Brain pericyte (primary cell): ENCODE results near the gene COL4A4.

Experiments
- DNase-seq: peaks from one replicate; pipeline ENCODE4 v3.0.0-alpha.2; 2012; ENCODE audit warnings: low read depth, low spot score

Gene COL4A4

DNA sequence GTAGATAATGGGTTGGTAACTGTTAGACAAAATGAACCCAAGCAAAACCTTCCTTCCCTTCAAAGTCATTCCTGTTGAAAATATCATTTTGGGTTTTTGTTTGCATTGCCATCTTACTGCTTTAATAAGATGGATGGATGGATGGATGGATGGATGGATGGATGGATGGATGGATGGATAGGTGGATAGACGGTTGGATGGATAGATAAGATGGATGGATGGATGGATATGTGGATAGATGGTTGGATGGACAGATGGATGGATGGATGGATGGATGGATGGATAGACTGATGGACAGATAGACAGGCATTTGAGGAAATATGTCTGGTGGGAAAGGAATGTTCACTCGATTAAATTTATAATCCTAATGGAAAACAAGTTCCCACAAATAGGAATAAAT lies 133.2 kb downstream of the COL4A4 start:
- no peak for DNase-seq

DNA sequence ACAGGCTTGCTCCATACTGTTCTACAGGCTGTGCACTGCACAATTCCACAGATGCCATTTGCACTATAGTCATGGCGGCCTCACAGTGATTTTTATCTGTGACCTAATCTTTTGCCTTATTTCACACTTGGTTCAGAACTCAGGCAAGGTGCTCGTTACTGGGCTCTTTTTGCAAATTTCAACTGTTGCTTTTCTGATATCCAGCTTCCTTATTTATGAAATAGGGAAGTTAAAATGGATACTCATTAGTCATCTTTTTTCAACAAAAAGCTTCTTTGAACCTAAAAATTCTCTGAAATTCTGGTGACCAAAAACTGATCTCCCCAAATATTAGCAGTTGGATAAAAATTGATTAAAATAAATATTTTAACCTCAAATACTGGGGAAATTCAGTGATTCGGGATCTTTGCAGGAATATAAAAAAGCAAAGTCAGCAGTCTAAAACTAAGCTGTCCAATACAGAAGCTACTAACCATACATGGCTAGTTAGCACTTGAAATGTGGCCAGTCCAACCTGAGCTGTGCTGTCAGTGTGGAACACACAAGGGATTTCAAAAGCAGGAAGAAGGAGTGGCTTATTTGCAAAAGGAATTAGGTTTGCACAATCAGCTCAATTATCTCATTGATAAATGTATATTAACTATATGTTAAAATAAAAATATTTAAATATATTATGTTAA lies 134.4 kb downstream of the COL4A4 start:
- DNase-seq: no peak

DNA sequence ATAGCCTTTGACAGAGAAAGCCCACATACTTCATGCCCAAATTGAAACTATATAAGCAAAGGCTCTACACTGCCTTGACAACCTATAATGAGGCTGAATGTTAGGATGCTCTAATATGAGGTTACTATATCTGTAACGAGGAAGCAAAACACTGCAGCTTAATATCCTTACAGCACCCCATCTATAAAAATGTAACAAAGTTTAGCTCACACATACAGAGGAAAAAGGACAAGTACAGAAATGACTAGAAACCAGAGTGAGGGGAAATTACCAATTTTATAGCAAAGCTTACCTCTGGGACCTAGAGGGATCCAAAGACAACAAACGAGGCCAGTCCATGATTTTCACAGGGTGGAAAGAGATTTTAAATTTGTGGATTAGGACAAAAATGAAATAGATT lies 138.5 kb downstream of the COL4A4 start:
- no peak for DNase-seq

DNA sequence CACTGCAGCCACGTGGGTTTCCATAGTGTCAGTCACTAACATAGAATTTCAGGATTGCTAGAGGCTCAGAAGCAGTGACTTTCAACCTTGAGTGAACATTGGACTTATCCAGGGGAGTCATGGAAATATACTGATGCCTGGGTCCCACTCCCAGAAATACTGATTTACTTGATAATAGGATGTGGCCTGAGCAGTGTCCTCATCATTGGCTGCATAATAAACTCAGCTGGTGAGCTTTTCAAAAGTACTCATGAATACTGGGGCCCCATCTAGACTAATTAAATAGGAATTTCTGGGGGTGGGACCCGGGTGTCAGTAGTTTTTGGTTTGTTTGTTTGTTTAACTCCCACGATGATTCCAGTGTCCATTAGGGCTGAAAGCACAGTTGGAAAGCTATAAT lies 141.4 kb downstream of the COL4A4 start:
- DNase-seq: no peak

DNA sequence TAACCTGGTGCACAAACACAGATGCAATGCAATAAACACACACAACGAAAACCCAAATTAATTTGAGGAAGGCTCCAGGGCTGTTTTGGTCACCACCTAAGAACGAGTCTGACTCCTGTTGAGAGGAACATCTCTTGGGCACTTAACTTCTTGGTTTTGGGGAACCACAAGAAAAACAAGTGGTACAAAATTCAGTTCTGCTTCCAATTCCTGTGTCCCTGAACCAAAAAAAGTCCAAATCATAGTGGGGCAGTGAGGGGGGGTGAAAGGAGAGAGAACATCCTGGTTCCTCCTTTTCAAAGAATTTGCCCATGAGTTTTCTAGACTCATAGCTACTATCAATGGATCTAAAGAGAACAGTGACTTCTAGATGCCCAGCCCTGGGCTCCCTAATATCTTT lies 143.6 kb downstream of the COL4A4 start:
- no peak for DNase-seq

DNA sequence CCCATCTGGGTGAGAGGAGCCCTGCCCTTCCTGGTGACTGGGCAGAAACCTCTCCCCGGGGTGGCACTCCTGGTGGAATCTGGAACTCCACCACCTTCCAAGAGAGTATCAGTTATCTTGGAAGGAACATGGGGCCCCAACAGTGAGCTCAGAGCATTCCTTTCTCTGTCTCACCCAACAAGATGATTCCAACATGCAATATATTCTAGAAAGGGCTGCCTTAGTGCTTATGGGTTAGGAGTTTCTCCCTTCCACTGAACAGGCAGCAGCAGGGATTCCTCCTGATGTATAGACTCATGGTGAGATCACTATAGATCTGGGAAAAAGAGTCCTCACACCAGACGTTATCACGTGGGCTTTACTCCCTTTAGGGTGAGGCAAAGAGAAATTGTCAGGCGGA lies 147.1 kb downstream of the COL4A4 start:
- no peak for DNase-seq

DNA sequence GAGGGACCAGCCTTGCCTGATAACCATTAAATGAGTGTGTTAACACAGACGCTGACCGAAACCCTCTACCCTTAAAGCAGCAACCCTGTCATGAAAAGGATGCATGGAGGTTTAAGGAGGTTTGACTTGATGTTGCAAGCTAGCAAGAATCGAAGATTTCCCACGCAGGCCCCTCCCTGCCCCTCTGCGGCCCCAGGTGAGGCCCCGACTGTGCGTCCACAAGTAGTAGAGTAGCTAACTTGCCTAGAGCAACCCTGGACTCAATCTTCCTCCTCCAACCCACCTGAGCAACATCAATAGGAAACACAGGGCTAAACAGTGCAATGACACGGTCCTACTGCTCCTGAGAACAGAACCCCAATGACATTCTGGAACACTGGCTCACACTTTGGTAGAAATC lies 150.1 kb downstream of the COL4A4 start:
- DNase-seq: no peak

DNA sequence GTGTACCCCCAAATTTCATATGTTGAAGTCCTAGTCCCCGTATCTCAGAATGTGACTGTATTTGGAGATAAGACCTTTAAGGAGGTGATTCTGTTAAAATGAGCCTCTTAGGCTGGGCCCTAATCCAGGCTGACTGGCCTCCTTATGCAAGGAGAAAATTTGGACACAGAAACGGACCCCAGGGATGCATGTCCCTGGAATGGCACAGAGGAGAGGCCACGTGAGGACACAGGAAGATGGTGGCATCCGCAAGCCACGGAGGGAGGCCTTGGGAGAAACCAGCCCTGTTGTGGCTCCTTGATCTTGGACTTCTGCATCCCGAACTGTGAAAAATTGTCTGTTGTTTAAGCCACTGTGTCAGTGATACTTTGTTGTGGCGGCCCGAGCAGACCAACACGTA lies 150.7 kb downstream of the COL4A4 start:
- DNase-seq: no peak

DNA sequence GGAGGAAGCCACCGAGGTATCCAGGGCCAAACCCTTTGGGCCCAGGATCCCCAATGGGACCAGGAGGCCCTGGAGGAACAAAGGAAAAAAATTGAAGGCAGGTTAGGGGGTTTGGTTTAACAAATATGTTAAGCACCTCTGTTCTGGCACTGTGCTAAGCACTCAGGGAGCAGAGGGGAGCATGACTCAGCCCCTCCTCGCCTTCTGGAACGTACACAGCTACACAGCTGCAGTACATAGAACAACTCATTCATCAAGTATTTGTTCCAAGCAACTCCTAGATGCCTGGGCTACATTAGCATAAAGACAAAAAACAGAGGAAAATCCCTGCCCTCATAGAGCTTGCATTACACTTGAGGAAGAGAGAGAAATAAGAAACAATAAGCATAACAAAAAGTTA lies 153.6 kb downstream of the COL4A4 start:
- no peak for DNase-seq

DNA sequence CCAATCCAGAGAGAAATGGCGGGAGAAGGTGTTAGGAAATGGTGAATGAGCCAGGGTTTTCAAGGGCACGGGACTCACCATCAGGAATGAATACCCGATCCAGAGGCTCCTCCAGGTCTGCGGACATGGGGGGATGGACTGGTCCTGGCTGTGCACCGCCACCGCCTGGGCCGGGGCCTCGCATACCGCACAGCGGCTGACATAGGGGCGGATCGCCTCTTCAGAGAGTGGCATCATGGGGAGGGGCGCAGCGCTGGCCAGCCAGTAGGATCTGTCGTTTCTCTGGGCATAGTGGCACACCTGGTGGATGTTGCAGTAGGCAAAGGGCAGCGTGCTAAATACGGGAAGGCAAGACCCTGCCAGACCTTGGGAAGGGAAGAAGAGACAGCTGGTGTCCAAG lies 156.1 kb downstream of the COL4A4 start:
- no peak for DNase-seq

DNA sequence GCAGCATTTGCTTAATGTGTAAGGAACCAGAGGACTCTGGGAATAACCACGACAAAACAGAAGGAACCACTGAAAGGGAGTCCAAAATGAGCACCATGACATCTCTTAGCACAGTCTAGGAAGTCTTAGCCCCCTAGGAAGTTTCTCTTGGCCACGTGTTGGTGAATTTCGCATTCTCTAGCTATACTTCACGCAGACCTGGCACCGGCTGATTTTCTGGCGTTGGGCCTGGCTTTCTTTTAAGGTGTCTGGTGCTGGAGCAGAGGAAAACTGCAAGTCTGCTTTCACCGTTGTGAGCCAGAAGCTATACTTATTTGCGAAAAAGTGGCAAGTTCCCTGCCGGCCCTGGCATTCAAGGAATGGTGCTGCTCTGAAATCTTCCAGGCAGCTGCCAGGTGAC lies 156.9 kb downstream of the COL4A4 start:
- DNase-seq: no peak

DNA sequence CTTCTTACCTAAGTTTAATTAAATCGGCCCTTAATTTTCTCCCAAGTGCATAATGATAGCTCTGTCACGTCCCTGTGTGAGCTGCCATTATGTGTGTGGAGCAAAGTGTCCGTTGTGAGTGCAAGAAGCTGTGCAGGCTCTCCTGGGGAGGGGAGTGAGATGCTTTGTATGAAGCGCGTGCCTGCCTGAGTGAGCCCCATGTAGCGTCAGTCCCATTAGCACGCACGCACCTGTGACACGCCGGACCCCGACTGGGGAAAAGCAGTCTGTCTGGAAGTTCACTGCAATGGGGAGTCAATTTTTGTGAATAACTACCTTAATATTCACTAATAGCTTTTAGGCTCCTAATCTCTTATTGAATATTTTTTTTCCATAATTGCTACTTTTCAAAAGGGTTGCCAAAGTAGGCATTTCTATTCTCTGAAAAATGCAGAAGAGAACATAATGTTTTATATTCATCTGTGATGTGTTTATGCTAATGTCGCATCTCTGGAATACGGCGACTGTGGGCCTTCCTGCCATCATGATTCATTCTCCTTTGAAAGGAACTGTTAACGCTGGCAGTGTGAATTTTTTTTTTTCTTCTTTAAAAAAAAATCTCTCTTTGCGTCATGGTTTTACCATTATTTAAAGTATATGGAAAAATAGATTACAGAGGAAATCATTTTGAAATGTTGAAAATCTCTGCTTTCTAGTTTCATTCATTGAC lies 157.7 kb downstream of the COL4A4 start:
- no peak for DNase-seq

DNA sequence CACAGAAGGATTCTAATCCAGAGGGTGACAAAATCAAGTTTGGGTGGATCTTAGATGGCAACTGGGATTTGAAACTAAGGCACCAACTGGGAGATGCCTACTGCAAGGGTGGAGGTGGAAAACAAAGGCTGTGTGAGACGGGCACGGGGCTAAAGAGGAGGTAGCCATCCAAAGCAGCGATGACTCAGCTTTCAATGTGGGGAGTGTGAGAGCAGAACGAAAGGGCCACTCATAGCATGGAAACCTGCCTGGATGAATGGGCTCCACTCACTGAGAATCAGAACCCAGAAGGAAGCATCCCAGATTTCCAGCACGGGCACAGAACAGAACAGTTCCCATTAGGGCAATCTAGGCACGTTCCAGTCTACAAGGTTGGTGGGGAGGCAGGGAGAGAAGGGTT lies 159.5 kb downstream of the COL4A4 start:
- no peak for DNase-seq

DNA sequence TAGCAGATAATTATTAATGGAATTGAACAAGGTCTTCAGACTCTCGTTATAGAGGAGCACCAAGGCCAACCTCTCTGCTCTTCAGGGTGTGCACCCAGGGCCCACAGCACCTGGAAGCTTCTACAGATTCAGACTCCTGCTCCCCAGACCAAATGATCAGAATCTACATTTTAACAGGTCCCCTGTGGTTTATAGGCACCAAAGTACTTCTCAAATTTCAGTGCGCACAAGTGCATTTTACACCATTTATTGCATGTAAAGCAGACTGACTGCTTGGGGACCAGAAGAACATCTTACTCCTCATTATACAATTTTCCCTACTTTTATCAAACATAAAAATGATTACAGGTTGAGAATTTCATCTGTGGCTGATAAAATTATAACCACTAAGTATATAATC lies 163.9 kb downstream of the COL4A4 start:
- DNase-seq: no peak

DNA sequence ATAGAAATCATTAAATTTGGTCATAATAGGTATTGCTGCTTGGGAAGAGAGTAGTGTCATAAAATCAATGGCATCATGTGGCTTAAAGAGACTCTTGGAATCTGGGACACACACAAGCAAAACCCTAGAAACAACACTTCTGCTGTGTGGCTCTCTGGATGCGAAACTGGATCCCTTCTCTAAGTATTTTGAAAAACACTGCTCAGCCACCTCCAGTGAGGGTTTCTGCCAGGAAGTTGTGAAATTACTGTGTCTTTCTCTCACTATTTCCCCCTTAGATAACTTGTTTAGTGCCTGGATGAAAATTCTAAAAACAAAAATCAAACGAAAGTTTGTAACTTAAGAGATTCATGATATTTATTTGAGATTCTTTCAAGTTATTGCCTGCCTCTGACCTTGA lies 164.3 kb downstream of the COL4A4 start:
- no peak for DNase-seq

DNA sequence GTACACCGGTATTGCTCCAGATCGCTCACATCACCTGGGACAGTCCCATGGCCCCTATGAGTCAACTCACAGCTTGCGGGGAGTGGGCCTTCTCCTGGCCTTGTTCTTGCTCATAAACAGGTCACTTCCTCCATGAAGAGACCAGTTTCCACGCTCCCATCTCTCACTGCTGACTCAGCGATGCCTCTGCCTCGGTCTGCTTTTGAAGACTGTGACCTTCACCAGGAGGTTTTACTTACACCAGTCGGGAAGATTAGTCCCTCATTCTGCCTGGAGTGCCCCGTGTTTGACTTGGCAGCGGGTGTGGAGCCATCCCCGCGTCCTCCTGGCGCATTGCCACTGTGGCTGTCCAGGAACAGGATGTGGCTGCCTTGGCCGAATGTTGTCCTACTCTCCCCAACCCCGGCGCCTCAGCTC lies 168.4 kb downstream of the COL4A4 start:
- peak; percentile 97 for DNase-seq

DNA sequence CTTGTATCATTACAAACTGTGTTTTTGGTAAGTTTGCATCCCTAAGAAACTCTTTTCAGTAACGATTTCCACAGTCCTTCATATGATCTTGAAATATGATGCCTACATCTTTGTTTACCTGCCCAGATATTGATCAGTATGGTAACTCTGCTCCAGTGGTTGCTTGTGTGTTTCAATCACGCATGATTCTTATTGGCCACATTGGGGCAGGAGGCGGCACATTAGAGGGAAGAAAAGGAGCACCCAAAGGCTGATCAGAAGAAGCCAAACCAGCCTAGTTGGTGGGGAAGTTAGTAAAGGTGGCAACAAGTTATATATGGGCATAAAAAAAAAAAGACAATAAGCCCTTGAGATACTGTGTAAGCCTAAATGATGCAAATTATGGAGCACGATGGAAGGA lies 169.2 kb downstream of the COL4A4 start:
- DNase-seq: no peak

DNA sequence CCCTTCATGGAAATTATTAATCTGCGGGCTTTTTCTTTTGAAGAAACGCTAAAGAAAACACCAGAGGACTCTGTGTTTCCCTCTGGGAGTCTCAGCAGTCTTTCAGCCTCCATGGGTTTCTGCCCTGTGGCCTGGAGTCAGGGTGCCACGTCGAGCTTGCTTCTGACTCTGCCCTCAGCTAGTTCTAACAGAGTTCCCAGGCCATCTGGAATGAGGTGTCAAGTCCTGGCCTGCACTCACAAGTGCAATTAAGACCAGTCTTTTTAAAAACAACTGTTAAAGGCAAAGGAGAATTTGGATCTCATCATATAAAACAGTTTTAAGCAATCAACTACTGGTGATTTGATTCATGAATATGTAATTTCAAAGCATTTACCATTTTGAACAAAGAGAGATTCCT lies 170.8 kb downstream of the COL4A4 start:
- no peak for DNase-seq

DNA sequence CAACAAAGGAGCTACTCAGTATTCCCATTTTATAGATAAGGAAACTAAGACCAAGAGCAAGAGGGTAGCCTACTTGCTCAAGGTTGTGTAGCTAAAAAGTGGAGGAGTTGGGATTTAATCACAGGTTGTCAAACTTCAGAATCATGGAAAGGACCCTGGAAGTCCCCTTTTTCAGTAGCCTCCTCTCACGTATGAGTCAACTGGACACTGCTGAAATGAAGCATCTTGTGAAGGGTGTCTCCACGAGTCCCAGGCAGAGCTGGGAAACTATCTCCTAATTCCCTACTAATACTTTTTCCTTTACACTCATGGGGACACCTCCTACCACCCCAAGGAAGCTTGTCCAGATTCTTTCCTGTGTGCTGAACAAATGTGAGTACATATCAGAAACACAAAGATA lies 172.3 kb downstream of the COL4A4 start:
- DNase-seq: no peak

DNA sequence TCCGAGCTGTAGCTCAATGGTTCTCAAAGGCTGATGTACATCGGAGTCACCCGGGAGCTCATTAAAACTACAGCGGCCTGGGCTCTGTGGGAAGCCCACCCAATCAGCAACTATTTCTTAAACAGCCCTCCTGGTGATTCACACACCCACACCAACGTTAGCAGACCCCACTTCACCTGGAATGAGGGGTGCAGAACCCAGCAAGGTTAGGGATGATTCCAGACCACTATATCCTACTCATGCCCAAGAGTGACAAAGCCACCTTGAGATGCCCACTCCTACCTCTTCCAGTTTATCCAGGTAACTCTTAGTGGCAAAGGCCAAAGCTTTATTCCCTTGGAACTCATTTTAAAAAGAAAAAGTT lies 178.4 kb downstream of the COL4A4 start:
- DNase-seq: no peak

DNA sequence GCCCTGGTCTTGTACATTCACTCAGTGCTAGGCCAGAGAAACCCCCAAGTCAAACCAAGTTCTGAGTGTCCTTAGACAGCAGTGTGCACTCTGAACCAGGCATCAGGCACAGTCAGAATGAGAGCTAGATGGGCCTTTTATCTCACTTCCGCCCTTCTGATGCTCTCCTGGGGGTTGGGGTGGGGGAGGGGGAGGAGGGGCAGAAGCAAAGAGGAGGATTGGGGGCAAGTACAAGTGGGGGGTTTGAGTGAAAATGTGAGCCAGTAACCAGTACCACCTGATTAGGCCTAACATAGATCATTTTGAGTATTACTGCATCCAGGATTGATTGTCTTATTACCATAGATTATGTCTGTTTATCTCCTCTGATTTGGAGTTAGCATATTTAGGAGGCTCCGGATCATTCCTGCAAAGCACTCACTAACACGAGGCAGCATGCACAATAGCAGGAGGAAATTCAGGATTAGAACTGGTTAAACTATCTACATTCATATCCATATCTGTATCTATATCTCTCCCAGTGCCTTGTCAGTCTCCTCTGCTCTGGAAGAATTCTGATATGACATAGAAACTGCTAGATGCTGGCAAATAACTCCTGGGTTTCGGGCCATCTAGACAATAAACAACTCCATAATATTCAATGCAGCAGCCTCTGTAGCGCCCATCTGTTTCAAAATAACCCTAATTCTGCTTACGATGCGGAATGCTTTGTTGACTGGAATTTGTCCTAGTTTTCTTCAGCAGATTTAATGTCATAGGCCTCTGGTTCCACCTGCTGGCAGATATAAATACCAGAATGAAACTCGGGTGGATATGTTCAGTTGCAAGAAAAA lies 179.0 kb downstream of the COL4A4 start:
- peak; percentile 59 for DNase-seq

DNA sequence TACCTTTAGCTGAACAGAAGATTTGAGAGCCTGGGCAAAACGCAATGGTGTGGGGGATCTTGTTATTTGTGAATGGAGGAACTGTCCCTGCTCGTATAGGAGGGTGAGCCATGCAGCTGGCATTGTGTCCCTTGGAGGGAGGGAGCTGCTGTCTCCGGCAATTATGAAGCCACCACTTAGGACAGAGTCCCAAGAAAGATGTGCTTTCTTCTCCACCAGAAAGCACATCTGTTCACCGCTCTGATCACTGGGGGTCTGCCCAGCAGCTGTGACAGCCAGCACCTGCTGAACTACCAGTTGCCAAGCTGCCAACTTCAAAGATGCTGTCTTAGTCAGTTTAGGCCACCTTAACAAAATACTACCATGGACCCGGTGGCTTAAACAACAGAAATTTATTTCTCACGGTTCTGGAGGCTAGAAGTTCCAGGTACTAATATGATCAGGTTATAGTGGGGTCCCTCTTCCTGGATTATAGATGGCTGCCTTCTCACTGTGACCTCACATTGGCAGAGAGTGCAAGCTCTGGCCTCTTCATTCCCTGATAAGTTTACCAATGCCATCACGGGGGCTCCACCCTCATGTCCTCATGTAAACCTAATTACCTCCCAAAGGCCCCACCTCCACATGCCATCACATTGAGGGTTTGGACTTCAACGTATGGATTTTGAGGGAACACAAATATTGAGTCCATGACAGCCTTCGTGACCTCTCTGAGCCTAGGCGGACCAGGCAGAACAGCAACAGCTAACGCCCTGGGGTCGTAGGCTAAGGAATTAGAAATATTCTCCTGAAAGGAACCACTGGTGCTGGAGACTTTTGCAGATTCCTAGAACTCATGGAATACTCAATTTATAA lies 179.9 kb downstream of the COL4A4 start:
- DNase-seq: no peak
